GM23338 (cell line): Measurements from ENCODE around the gene MYO6. TPM values are rescaled to one million over a fixed set of nuclear protein-coding genes. Genes with fewer than 3 reads are reported as not detected.

Source experiments
- ATAC-seq: fragments of 200-7000 bp; cut with Tn5 transposase; 3 replicates; pipeline ENCODE4 v1.9.1; 2020
- DNase-seq: peaks from one replicate; pipeline ENCODE4 v3.0.0-alpha.2; 2015; ENCODE audit warnings: low spot score
- H2AFZ ChIP-seq: fragments of 200-600 bp; sonication (generic); 2 replicates; pipeline ENCODE4 v1.8.0; 2016; ENCODE audit warnings: antibody characterized with exemption, mild to moderate bottlenecking, moderate library complexity
- H3F3A ChIP-seq: fragments of 200-600 bp; sonication (generic); replicated peaks from 2 replicates; pipeline ENCODE4 v1.8.0; 2017; ENCODE audit warnings: antibody characterized with exemption, mixed run types, low read depth
- H3K27ac ChIP-seq: fragments of 200-600 bp; sonication (generic); 2 replicates; pipeline ENCODE4 v1.6.1; 2016; ENCODE audit warnings: low read depth
- H3K27me3 ChIP-seq: fragments of 200-600 bp; sonication (generic); 2 replicates; pipeline ENCODE4 v1.8.0; 2016; ENCODE audit warnings: mild to moderate bottlenecking, mixed run types, moderate library complexity; ENCODE audit not compliant: insufficient read depth
- H3K36me3 ChIP-seq: fragments of 200-600 bp; sonication (generic); 2 replicates; pipeline ENCODE4 v1.8.0; 2016; ENCODE audit warnings: mild to moderate bottlenecking; ENCODE audit not compliant: insufficient read depth
- H3K4me1 ChIP-seq: fragments of 200-600 bp; sonication (generic); 2 replicates; pipeline ENCODE4 v1.8.0; 2016; ENCODE audit warnings: mild to moderate bottlenecking, moderate library complexity; ENCODE audit not compliant: insufficient read depth
- H3K4me2 ChIP-seq: fragments of 200-600 bp; sonication (generic); 2 replicates; pipeline ENCODE4 v1.7.1; 2017; ENCODE audit warnings: mixed run types
- H3K4me3 ChIP-seq: fragments of 200-600 bp; sonication (generic); 2 replicates; pipeline ENCODE4 v1.6.1; 2016; ENCODE audit warnings: mixed run types
- H3K79me2 ChIP-seq: fragments of 200-600 bp; sonication (generic); replicated peaks from 2 replicates; pipeline ENCODE4 v1.8.0; 2017; ENCODE audit warnings: mild to moderate bottlenecking; ENCODE audit not compliant: insufficient read depth
- H3K9me2 ChIP-seq: fragments of 200-600 bp; sonication (generic); 2 replicates; pipeline ENCODE4 v1.8.0; 2017; ENCODE audit not compliant: insufficient read depth
- H4K20me1 ChIP-seq: fragments of 200-600 bp; sonication (generic); replicated peaks from 2 replicates; pipeline ENCODE4 v1.8.0; 2017; ENCODE audit warnings: mild to moderate bottlenecking; ENCODE audit not compliant: insufficient read depth
- H3K27ac Mint-ChIP-seq: 2 replicates; pipeline ENCODE4 v1.8.0; 2020; ENCODE audit warnings: inconsistent platforms, mild to moderate bottlenecking, moderate library complexity, mixed read lengths
- H3K27me3 Mint-ChIP-seq: 3 replicates; pipeline ENCODE4 v1.8.0; 2022; ENCODE audit warnings: low read depth, mild to moderate bottlenecking, moderate library complexity, mixed read lengths, inconsistent platforms; ENCODE audit not compliant: insufficient read depth, poor library complexity
- H3K36me3 Mint-ChIP-seq: 3 replicates; pipeline ENCODE4 v1.8.0; 2021; ENCODE audit warnings: low read depth, mild to moderate bottlenecking, inconsistent platforms, moderate library complexity, mixed read lengths
- H3K4me1 Mint-ChIP-seq: 3 replicates; pipeline ENCODE4 v1.8.0; 2020; ENCODE audit warnings: mild to moderate bottlenecking, inconsistent platforms, mixed read lengths
- H3K4me3 Mint-ChIP-seq: 3 replicates; pipeline ENCODE4 v1.8.0; 2021; ENCODE audit warnings: moderate library complexity, mild to moderate bottlenecking, inconsistent platforms, mixed read lengths
- H3K9me3 Mint-ChIP-seq: 3 replicates; pipeline ENCODE4 v1.8.0; 2020; ENCODE audit warnings: moderate library complexity, mild to moderate bottlenecking, inconsistent platforms, mixed read lengths
- CREB1 ChIP-seq: fragments of 250-450 bp; sonication (Bioruptor Pico); IDR thresholded peaks from 2 replicates; pipeline ENCODE4 v1.5.0; 2020; ENCODE audit warnings: low read depth, mild to moderate bottlenecking, moderate library complexity
- EZH2 ChIP-seq: fragments of 200-600 bp; sonication (generic); IDR thresholded peaks from one replicate; pipeline ENCODE4 v1.8.0; 2017; ENCODE audit warnings: antibody characterized with exemption, mild to moderate bottlenecking, low read depth; ENCODE audit not compliant: unreplicated experiment
- EZH2phosphoT487 ChIP-seq: fragments of 200-600 bp; sonication (generic); IDR thresholded peaks from one replicate; pipeline ENCODE4 v1.8.1; 2018; ENCODE audit warnings: antibody characterized with exemption; ENCODE audit not compliant: unreplicated experiment
- JUNB ChIP-seq: IDR thresholded peaks from one replicate; pipeline ENCODE4 v1.6.1; 2016; ENCODE audit warnings: antibody characterized with exemption; ENCODE audit not compliant: unreplicated experiment
- NANOG ChIP-seq: IDR thresholded peaks from 2 replicates; pipeline ENCODE4 v1.6.1; 2016; ENCODE audit warnings: antibody characterized with exemption, borderline replicate concordance
- POLR2AphosphoS5 ChIP-seq: IDR thresholded peaks from 2 replicates; pipeline ENCODE4 v1.6.1; 2016; ENCODE audit warnings: antibody characterized with exemption, low read depth
- STAT1 ChIP-seq: IDR thresholded peaks from one replicate; pipeline ENCODE4 v1.6.1; 2016; ENCODE audit warnings: antibody characterized with exemption; ENCODE audit not compliant: unreplicated experiment
- ZNF114 ChIP-seq: fragments of 250-450 bp; sonication (Bioruptor Pico); IDR thresholded peaks from 2 replicates; pipeline ENCODE4 v1.5.0; 2020; ENCODE audit warnings: mild to moderate bottlenecking, moderate library complexity
- ZNF331 ChIP-seq: fragments of 250-450 bp; sonication (Bioruptor Pico); IDR thresholded peaks from 2 replicates; pipeline ENCODE4 v1.5.0; 2020; ENCODE audit warnings: low read depth, mild to moderate bottlenecking, moderate library complexity
- polyA plus RNA-seq: library from polyadenylated mRNA; unstranded; fragments of >200 nt; fragmentation: Nextera tagmentation; extraction: Ambion mirVana; gene quantifications from 2 replicates; pipeline ENCODE4 v1.2.1, GENCODE V29; 2016
- total RNA-seq: library from RNA; depleted of rRNA; stranded (reverse); fragments of >200 nt; shearing (Covaris generic); gene quantifications from 2 replicates; pipeline ENCODE4 v1.2.3, GENCODE V29; 2014
- TF ChIP-seq, protein P1 (sequence below): IDR thresholded peaks from 2 replicates; pipeline ENCODE4 v1.6.1; 2016; ENCODE audit warnings: antibody characterized with exemption
- TF ChIP-seq, protein P2 (sequence below): IDR thresholded peaks from one replicate; pipeline ENCODE4 v1.6.1; 2018; ENCODE audit warnings: antibody characterized with exemption; ENCODE audit not compliant: unreplicated experiment
- TF ChIP-seq, protein P3 (sequence below): fragments of 250-450 bp; sonication (Bioruptor Pico); IDR thresholded peaks from 2 replicates; pipeline ENCODE4 v1.5.0; 2020; ENCODE audit warnings: mild to moderate bottlenecking, moderate library complexity
- TF ChIP-seq, protein P4 (sequence below), 2 experiments: fragments of 200-600 bp in 1 of 2; sonication (generic) in 1 of 2; conservative IDR thresholded peaks; 2 replicates each; pipeline versions ENCODE4 v1.5.1 to v1.6.1; 2016 to 2017; ENCODE audit warnings: antibody characterized with exemption in 2 of 2, low read depth in 2 of 2, mild to moderate bottlenecking in 2 of 2, moderate library complexity in 1 of 2

The MYO6 gene
- total and polyA plus RNA-seq, 2 experiments from 2014 or later, result 21.8 to 33.0 TPM

DNA sequence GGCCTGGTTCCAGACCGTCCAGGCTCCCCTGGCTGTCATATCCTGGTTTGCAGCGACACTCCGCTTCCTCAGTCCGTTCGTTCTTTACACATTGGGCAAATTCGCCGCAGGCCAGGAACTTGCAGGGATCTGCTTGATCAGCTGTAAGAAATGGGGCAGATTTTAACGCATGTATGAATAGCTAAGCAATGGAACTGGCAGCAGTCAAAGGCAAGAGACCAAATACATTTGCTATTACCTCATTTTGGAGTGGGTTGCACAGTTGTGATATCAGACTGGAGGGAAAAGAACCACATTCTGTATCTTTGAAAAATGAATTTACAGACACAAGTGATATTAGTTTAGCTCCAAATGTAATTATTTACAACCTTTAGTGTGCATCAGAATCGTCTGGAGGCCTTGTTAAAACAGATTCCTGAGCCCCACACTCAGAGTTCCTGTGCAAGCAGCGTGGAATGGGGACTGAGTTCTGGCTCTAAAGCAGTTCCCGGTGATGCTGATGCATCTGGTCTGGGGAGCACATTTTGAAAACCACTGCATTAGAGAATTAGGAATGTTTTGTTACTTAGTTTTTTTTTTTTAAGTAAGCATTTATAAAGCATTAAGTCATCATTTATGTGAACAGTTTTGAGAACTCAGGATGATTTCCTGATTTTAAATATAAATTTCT lies 182.1 kb downstream of the MYO6 start:
- H3K36me3 ChIP-seq, result no peaks in the 10 kb centered on the region
- H3F3A ChIP-seq, result no peaks in the 10 kb centered on the region
- H3K4me3 ChIP-seq, result no peak overlapping the region
- H3K4me2 ChIP-seq, result no peak overlapping the region
- TF ChIP-seq STAT1, result no peak
- TF ChIP-seq, protein P1, sequence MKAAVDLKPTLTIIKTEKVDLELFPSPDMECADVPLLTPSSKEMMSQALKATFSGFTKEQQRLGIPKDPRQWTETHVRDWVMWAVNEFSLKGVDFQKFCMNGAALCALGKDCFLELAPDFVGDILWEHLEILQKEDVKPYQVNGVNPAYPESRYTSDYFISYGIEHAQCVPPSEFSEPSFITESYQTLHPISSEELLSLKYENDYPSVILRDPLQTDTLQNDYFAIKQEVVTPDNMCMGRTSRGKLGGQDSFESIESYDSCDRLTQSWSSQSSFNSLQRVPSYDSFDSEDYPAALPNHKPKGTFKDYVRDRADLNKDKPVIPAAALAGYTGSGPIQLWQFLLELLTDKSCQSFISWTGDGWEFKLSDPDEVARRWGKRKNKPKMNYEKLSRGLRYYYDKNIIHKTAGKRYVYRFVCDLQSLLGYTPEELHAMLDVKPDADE, result no peak
- no peak for TF ChIP-seq CREB1 (CRISPR knock-in tag)
- no peak for TF ChIP-seq EZH2
- TF ChIP-seq POLR2AphosphoS5, result no peak
- TF ChIP-seq NANOG, result no peak
- TF ChIP-seq, protein P2, sequence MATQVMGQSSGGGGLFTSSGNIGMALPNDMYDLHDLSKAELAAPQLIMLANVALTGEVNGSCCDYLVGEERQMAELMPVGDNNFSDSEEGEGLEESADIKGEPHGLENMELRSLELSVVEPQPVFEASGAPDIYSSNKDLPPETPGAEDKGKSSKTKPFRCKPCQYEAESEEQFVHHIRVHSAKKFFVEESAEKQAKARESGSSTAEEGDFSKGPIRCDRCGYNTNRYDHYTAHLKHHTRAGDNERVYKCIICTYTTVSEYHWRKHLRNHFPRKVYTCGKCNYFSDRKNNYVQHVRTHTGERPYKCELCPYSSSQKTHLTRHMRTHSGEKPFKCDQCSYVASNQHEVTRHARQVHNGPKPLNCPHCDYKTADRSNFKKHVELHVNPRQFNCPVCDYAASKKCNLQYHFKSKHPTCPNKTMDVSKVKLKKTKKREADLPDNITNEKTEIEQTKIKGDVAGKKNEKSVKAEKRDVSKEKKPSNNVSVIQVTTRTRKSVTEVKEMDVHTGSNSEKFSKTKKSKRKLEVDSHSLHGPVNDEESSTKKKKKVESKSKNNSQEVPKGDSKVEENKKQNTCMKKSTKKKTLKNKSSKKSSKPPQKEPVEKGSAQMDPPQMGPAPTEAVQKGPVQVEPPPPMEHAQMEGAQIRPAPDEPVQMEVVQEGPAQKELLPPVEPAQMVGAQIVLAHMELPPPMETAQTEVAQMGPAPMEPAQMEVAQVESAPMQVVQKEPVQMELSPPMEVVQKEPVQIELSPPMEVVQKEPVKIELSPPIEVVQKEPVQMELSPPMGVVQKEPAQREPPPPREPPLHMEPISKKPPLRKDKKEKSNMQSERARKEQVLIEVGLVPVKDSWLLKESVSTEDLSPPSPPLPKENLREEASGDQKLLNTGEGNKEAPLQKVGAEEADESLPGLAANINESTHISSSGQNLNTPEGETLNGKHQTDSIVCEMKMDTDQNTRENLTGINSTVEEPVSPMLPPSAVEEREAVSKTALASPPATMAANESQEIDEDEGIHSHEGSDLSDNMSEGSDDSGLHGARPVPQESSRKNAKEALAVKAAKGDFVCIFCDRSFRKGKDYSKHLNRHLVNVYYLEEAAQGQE, result no peak
- TF ChIP-seq, protein P3, sequence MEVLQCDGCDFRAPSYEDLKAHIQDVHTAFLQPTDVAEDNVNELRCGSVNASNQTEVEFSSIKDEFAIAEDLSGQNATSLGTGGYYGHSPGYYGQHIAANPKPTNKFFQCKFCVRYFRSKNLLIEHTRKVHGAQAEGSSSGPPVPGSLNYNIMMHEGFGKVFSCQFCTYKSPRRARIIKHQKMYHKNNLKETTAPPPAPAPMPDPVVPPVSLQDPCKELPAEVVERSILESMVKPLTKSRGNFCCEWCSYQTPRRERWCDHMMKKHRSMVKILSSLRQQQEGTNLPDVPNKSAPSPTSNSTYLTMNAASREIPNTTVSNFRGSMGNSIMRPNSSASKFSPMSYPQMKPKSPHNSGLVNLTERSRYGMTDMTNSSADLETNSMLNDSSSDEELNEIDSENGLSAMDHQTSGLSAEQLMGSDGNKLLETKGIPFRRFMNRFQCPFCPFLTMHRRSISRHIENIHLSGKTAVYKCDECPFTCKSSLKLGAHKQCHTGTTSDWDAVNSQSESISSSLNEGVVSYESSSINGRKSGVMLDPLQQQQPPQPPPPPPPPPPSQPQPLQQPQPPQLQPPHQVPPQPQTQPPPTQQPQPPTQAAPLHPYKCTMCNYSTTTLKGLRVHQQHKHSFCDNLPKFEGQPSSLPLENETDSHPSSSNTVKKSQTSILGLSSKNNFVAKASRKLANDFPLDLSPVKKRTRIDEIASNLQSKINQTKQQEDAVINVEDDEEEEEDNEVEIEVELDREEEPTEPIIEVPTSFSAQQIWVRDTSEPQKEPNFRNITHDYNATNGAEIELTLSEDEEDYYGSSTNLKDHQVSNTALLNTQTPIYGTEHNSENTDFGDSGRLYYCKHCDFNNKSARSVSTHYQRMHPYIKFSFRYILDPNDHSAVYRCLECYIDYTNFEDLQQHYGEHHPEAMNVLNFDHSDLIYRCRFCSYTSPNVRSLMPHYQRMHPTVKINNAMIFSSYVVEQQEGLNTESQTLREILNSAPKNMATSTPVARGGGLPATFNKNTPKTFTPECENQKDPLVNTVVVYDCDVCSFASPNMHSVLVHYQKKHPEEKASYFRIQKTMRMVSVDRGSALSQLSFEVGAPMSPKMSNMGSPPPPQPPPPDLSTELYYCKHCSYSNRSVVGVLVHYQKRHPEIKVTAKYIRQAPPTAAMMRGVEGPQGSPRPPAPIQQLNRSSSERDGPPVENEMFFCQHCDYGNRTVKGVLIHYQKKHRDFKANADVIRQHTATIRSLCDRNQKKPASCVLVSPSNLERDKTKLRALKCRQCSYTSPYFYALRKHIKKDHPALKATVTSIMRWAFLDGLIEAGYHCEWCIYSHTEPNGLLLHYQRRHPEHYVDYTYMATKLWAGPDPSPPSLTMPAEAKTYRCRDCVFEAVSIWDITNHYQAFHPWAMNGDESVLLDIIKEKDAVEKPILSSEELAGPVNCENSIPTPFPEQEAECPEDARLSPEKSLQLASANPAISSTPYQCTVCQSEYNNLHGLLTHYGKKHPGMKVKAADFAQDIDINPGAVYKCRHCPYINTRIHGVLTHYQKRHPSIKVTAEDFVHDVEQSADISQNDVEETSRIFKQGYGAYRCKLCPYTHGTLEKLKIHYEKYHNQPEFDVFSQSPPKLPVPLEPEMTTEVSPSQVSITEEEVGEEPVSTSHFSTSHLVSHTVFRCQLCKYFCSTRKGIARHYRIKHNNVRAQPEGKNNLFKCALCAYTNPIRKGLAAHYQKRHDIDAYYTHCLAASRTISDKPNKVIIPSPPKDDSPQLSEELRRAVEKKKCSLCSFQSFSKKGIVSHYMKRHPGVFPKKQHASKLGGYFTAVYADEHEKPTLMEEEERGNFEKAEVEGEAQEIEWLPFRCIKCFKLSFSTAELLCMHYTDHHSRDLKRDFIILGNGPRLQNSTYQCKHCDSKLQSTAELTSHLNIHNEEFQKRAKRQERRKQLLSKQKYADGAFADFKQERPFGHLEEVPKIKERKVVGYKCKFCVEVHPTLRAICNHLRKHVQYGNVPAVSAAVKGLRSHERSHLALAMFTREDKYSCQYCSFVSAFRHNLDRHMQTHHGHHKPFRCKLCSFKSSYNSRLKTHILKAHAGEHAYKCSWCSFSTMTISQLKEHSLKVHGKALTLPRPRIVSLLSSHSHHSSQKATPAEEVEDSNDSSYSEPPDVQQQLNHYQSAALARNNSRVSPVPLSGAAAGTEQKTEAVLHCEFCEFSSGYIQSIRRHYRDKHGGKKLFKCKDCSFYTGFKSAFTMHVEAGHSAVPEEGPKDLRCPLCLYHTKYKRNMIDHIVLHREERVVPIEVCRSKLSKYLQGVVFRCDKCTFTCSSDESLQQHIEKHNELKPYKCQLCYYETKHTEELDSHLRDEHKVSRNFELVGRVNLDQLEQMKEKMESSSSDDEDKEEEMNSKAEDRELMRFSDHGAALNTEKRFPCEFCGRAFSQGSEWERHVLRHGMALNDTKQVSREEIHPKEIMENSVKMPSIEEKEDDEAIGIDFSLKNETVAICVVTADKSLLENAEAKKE (CRISPR knock-in tag), result no peak
- no peak for TF ChIP-seq JUNB
- no peak for TF ChIP-seq ZNF331 (CRISPR knock-in tag)
- no peak for TF ChIP-seq EZH2phosphoT487
- TF ChIP-seq, protein P4, sequence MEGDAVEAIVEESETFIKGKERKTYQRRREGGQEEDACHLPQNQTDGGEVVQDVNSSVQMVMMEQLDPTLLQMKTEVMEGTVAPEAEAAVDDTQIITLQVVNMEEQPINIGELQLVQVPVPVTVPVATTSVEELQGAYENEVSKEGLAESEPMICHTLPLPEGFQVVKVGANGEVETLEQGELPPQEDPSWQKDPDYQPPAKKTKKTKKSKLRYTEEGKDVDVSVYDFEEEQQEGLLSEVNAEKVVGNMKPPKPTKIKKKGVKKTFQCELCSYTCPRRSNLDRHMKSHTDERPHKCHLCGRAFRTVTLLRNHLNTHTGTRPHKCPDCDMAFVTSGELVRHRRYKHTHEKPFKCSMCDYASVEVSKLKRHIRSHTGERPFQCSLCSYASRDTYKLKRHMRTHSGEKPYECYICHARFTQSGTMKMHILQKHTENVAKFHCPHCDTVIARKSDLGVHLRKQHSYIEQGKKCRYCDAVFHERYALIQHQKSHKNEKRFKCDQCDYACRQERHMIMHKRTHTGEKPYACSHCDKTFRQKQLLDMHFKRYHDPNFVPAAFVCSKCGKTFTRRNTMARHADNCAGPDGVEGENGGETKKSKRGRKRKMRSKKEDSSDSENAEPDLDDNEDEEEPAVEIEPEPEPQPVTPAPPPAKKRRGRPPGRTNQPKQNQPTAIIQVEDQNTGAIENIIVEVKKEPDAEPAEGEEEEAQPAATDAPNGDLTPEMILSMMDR (conservative IDR thresholded peaks at IDR 0.05; ENCODE audit: low read depth in 2 of 2), result no peak
- TF ChIP-seq ZNF114 (CRISPR knock-in tag), result no peak
- no peaks in the 10 kb centered on the region for H3K36me3 Mint-ChIP-seq
- no peaks in the 10 kb centered on the region for H4K20me1 ChIP-seq
- H3K9me3 Mint-ChIP-seq, result no peaks in the 10 kb centered on the region
- ATAC-seq, result no peak
- peaks cover 18% of the 10 kb centered on the region for H3K27me3 ChIP-seq
- no peaks in the 10 kb centered on the region for H3K79me2 ChIP-seq
- H3K4me1 Mint-ChIP-seq, result peaks cover 13% of the 10 kb centered on the region; the same call in 2 of the 3 replicates
- no peaks in the 10 kb centered on the region for H3K9me2 ChIP-seq
- H3K27me3 Mint-ChIP-seq, result peaks cover 9% of the 10 kb centered on the region
- DNase-seq, result no peak
- H3K4me1 ChIP-seq, result no peaks in the 10 kb centered on the region
- H2AFZ ChIP-seq, result no peak overlapping the region
- H3K27ac ChIP-seq, result no peak overlapping the region
- H3K27ac Mint-ChIP-seq, result no peak overlapping the region
- no peak overlapping the region for H3K4me3 Mint-ChIP-seq
